Measurements from ENCODE around the gene KLHL7. TPM values are rescaled to one million over a fixed set of nuclear protein-coding genes. Genes with fewer than 3 reads are reported as not detected.
A peak's percentile ranks its signal among the peaks of the same experiment; 100 is the strongest.

The KLHL7 gene
- total and polyA plus RNA-seq, 9 of the 15 experiments (the other 6 are each of a cell fraction or from before 2014, with no cell fraction given): 4.2 to 63.1 (median 32.3) TPM

GRCh38 chr7:23216021-23216420, 110.4 kb downstream of the KLHL7 start:
- no TSS peak for BruUV-seq (replicated peaks)
- ATAC-seq: peak; percentile 19; the same call in 1 of the 3 replicates
- H3K27ac ChIP-seq (ENCODE audit: extremely low read depth, low read depth, low read length): no peak overlapping the region
- no peaks in the 10 kb centered on the region for H4K20me1 ChIP-seq (replicated peaks; ENCODE audit: control insufficient read depth, insufficient read depth, low read length)
- DNase-seq (ENCODE audit: extremely low read depth in 1 of 4, low spot score in 3 of 4): no peak
- peaks cover 0 to 4% of the 10 kb centered on the region in 2 experiments; a peak in 3 of 5 replicates for H3K4me1 ChIP-seq (replicated peaks in 1 of 2; ENCODE audit: control insufficient read depth in 2 of 2, insufficient read depth in 2 of 2, low read length in 2 of 2)
- no peaks in the 10 kb centered on the region for H3K79me2 ChIP-seq (ENCODE audit: control insufficient read depth, insufficient read depth, low read length)
- no peaks in the 10 kb centered on the region for H3K27me3 ChIP-seq (ENCODE audit: control insufficient read depth in 2 of 2, insufficient read depth in 2 of 2, low read length in 2 of 2)
- H3K36me3 ChIP-seq (ENCODE audit: control insufficient read depth, insufficient read depth, low read length): no peaks in the 10 kb centered on the region
- FAIRE-seq: no peak
- no peak overlapping the region for H2AFZ ChIP-seq (ENCODE audit: low read depth, low read length)
- no peak overlapping the region for H3K4me2 ChIP-seq (ENCODE audit: insufficient read depth, low read length)
- 8% methylated on average over 2 of the region's 2 CpGs for WGBS (ENCODE audit: insufficient coverage, low coverage, missing lambda C conversion rate)
- H3K9me3 ChIP-seq (replicated peaks; ENCODE audit: control insufficient read depth, insufficient read depth, low read depth, low read length): no peaks in the 10 kb centered on the region
- H3K4me3 ChIP-seq: no peak overlapping the region
- no peaks in the 10 kb centered on the region for H3K9me1 ChIP-seq (ENCODE audit: control insufficient read depth, insufficient read depth, low read length)
- POLR2A ChIA-PET: interaction anchor here (0.8 to 1.7 kb wide), 2 partner anchors 11 to 251 kb away, joined by 3 to 4 read pairs; no protein-coding TSS in a partner anchor
- H3K9ac ChIP-seq (ENCODE audit: insufficient read depth in 1 of 2, low read depth in 2 of 2, low read length in 2 of 2): no peak overlapping the region
- intact Hi-C loops (cut with micrococcal nuclease): no loop called here
- in situ Hi-C loops (cut with MboI): no loop called here
- TF ChIP-seq KHSRP (IDR thresholded peaks at IDR 0.05) (no peak), ZNF431 (CRISPR knock-in tag; IDR thresholded peaks at IDR 0.05) (no peak), MITF (IDR thresholded peaks at IDR 0.05) (peak; percentile 61), CBX5 (IDR thresholded peaks at IDR 0.05; ENCODE audit: borderline replicate concordance, low read depth) (no peak), RAD51 (IDR thresholded peaks at IDR 0.05; ENCODE audit: borderline replicate concordance, low read depth) (peak; percentile 42; the same call in 1 of the 2 replicates), TBP (optimal IDR thresholded peaks at IDR 0.05; ENCODE audit: low read depth, low read length) (no peak), CCNT2 (IDR thresholded peaks at IDR 0.05; ENCODE audit: borderline replicate concordance, extremely low read depth, insufficient read length, low read depth, low read length) (no peak), ZNF766 (CRISPR knock-in tag; conservative IDR thresholded peaks at IDR 0.05) (peak; percentile 70; the same call in 1 of the 2 replicates), CEBPG (CRISPR knock-in tag; IDR thresholded peaks at IDR 0.05) (no peak), CEBPG (tag; conservative IDR thresholded peaks at IDR 0.05 in 1 of 2, IDR thresholded peaks at IDR 0.05 in 1 of 2) (0 out of 4 replicates have a peak, but pooled peaks of 1 of the 2 experiments have one; percentile 17), PCBP1 (IDR thresholded peaks at IDR 0.05; ENCODE audit: low read depth, low read length, poor library complexity, severe bottlenecking) (no peak), TFE3 (CRISPR knock-in tag; IDR thresholded peaks at IDR 0.05) (peak; percentile 58), MAFK (IDR thresholded peaks at IDR 0.05; ENCODE audit: low read length) (no peak), BHLHE40 (IDR thresholded peaks at IDR 0.05; ENCODE audit: low read length) (peak; percentile 6; the same call in 1 of the 2 replicates), NR2C1 (IDR thresholded peaks at IDR 0.05) (no peak), NR2C1 (tag; IDR thresholded peaks at IDR 0.05) (0 out of 2 replicates have a peak, but pooled peaks have one; percentile 24), NR2C2 (CRISPR knock-in tag; IDR thresholded peaks at IDR 0.05) (no peak), NR2C2 (tag; IDR thresholded peaks at IDR 0.05) (peak; percentile 85), SPI1 (IDR thresholded peaks at IDR 0.05; ENCODE audit: borderline replicate concordance, low read depth, low read length) (peak; percentile 93), CEBPB (tag; IDR thresholded peaks at IDR 0.05) (peak; percentile 47), GTF2F1 (IDR thresholded peaks at IDR 0.05; ENCODE audit: low read depth, low read length) (no peak)
- TF ChIP-seq, protein P1, sequence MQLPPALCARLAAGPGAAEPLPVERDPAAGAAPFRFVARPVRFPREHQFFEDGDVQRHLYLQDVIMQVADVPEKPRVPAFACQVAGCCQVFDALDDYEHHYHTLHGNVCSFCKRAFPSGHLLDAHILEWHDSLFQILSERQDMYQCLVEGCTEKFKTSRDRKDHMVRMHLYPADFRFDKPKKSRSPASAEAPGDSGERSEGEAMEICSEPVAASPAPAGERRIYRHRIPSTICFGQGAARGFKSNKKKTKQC (CRISPR knock-in tag; IDR thresholded peaks at IDR 0.05): no peak
- CTCF ChIA-PET (ENCODE audit: low intra/inter-chr PET ratio): no interaction called here

Data from K562 (cell line).